Measurements from ENCODE around the gene MANBA.
A peak's percentile ranks its signal among the peaks of the same experiment; 100 is the strongest.

Gene MANBA

GRCh38 chr4:102586002-102586643 is 174.6 kb downstream of the MANBA start:
- peak overlapping the region; percentile 88 for H3K27ac Mint-ChIP-seq
- H3K9me3 Mint-ChIP-seq: peaks cover 5% of the 10 kb centered on the region
- H3K36me3 Mint-ChIP-seq: peaks cover 80% of the 10 kb centered on the region
- peaks cover 85% of the 10 kb centered on the region for H3K4me1 Mint-ChIP-seq
- CTCF ChIA-PET: interaction anchor here (2.2 kb wide), 1 partner anchor 12 kb away, joined by 9 read pairs; no protein-coding TSS in a partner anchor
- peak overlapping the region; percentile 3 for H3K4me3 Mint-ChIP-seq
- H3K27me3 Mint-ChIP-seq: no peaks in the 10 kb centered on the region
- no peak for DNase-seq

- DNase-seq: no peak
- CTCF ChIA-PET: interaction anchor here (2.2 kb wide), 1 partner anchor 13 kb away, joined by 9 read pairs; no protein-coding TSS in a partner anchor
- Mint-ChIP-seq H3K36me3 (peaks cover 76% of the 10 kb centered on the region), H3K4me3 (no peak overlapping the region), H3K27me3 (no peaks in the 10 kb centered on the region), H3K9me3 (no peaks in the 10 kb centered on the region), H3K4me1 (peaks cover 83% of the 10 kb centered on the region), H3K27ac (peak overlapping the region; percentile 88)
Observed at GRCh38 chr4:102585329-102585728, 175.4 kb downstream of the MANBA start.

DNA sequence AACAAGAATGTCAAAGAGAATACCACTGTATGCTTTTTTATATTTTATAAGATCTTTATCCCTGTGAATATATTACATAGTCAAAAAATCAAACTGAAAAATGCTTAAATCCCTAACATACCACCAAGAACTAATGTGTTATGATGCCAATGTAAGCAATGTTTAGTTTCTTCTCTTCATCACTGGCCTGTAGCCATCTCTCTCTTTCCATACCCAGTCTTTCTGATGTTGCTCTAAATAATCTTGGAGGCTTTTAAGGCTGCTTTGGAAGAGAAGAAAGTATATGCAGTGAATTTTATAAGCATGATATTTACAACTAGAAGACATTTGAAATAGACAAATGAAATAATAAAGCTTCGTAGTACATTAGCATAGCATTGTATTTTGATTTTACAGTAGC is 176.7 kb downstream of the MANBA start:
- H3K4me1 Mint-ChIP-seq: peaks cover 82% of the 10 kb centered on the region
- CTCF ChIA-PET: interaction anchor here (0.9 to 2.2 kb wide), 2 partner anchors 10 to 14 kb away, joined by 5 to 9 read pairs; no protein-coding TSS in a partner anchor
- no peak overlapping the region for H3K4me3 Mint-ChIP-seq
- peak overlapping the region; percentile 16 for H3K27ac Mint-ChIP-seq
- H3K27me3 Mint-ChIP-seq: no peaks in the 10 kb centered on the region
- H3K9me3 Mint-ChIP-seq: no peaks in the 10 kb centered on the region
- DNase-seq: no peak
- peaks cover 74% of the 10 kb centered on the region for H3K36me3 Mint-ChIP-seq
